Right lobe of liver (tissue), 4 donors: Measurements from ENCODE around the gene LGALS7B.

Source experiments
- POLR2A ChIP-seq: fragments of 450-650 bp; IDR thresholded peaks from one replicate; pipeline ENCODE4 v1.6.1; 2017; ENCODE audit warnings: antibody characterized with exemption, mild to moderate bottlenecking
- TF ChIP-seq, protein P1 (sequence below), 4 donors: fragments of 200-600 bp in 3 of 4; fragments of 450-650 bp in 1 of 4; IDR thresholded peaks; one replicate each; pipeline versions ENCODE4 v1.5.1 to v1.8.0; 2016 to 2022; ENCODE audit warnings: antibody characterized with exemption in 4 of 4, mild to moderate bottlenecking in 2 of 4
- donor health status: DM: no; HTN: no; CAD: no.
- donor health status: DM: no; HTN: no; CAD: no.
- donor health status: DM: no; HTN: yes; CAD: no.

DNA sequence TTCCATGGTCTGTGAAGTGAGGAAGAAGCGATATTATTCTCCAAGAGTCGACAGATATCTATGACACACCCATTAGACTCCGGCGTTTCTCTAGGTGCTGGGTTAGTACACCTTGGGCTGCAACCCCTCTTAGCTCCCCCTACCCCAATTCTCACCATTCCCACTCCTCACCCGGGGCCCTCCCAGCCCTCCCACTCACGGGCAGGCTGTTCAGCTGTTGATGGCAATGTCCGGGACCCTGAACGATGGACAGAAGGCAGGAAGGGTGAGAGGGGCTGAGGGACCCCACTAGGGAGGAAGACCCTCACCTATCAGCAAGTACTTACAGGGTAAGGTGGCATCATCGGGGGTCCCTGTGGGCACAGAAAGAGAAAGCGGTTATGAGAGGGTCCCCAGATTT is 14.5 kb downstream of the LGALS7B start:
- TF ChIP-seq, protein P1, sequence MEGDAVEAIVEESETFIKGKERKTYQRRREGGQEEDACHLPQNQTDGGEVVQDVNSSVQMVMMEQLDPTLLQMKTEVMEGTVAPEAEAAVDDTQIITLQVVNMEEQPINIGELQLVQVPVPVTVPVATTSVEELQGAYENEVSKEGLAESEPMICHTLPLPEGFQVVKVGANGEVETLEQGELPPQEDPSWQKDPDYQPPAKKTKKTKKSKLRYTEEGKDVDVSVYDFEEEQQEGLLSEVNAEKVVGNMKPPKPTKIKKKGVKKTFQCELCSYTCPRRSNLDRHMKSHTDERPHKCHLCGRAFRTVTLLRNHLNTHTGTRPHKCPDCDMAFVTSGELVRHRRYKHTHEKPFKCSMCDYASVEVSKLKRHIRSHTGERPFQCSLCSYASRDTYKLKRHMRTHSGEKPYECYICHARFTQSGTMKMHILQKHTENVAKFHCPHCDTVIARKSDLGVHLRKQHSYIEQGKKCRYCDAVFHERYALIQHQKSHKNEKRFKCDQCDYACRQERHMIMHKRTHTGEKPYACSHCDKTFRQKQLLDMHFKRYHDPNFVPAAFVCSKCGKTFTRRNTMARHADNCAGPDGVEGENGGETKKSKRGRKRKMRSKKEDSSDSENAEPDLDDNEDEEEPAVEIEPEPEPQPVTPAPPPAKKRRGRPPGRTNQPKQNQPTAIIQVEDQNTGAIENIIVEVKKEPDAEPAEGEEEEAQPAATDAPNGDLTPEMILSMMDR (IDR thresholded peaks at IDR 0.05): no peak
- TF ChIP-seq POLR2A: no peak
